Measurements from ENCODE around the gene C1QTNF6. TPM values are rescaled to one million over a fixed set of nuclear protein-coding genes. Genes with fewer than 3 reads are reported as not detected.

The C1QTNF6 gene
- total RNA-seq, 1 donor: 4.6 TPM

GRCh38 chr22:37214731-37215030 is 26.6 kb upstream of the C1QTNF6 start:
- H3K4me3 ChIP-seq (ENCODE audit: low read depth, low read length): no peak overlapping the region
- no peak for DNase-seq (ENCODE audit: low read depth)
- TF ChIP-seq CTCF (IDR thresholded peaks at IDR 0.05; ENCODE audit: insufficient read depth, low read length): no peak

- no peak for DNase-seq (ENCODE audit: low read depth)
- no peak overlapping the region for H3K4me3 ChIP-seq (ENCODE audit: low read depth, low read length)
- no peak for TF ChIP-seq CTCF (IDR thresholded peaks at IDR 0.05; ENCODE audit: insufficient read depth, low read length)
Measured at GRCh38 chr22:37213941-37214730, 26.1 kb upstream of the C1QTNF6 start.

GRCh38 chr22:37213218-37213855 is 25.3 kb upstream of the C1QTNF6 start:
- DNase-seq (ENCODE audit: low read depth): no peak
- H3K4me3 ChIP-seq (ENCODE audit: low read depth, low read length): no peak overlapping the region
- TF ChIP-seq CTCF (IDR thresholded peaks at IDR 0.05; ENCODE audit: insufficient read depth, low read length): no peak

- H3K4me3 ChIP-seq (ENCODE audit: low read depth, low read length): no peak within 1 kb of the TSS
- TF ChIP-seq CTCF (IDR thresholded peaks at IDR 0.05; ENCODE audit: insufficient read depth, low read length): no peak
- DNase-seq (ENCODE audit: low read depth): no peak
Measured at GRCh38 chr22:37212174-37212906, 24.3 kb upstream of the C1QTNF6 start, which contains the start of gene SSTR3. SSTR3 (minus strand) TSS chr22:37212477; CDS start chr22:37207803, 4,674 bp downstream.

- TF ChIP-seq CTCF (IDR thresholded peaks at IDR 0.05; ENCODE audit: insufficient read depth, low read length): no peak
- no peak for DNase-seq (ENCODE audit: low read depth)
- H3K4me3 ChIP-seq (ENCODE audit: low read depth, low read length): no peak overlapping the region
Measured at GRCh38 chr22:37211866-37212173, 23.8 kb upstream of the C1QTNF6 start.

- H3K4me3 ChIP-seq (ENCODE audit: low read depth, low read length): no peak overlapping the region
- TF ChIP-seq CTCF (IDR thresholded peaks at IDR 0.05; ENCODE audit: insufficient read depth, low read length): no peak
- no peak for DNase-seq (ENCODE audit: low read depth)
Measured at GRCh38 chr22:37211075-37211865, 23.2 kb upstream of the C1QTNF6 start.
